GM12891 (cell line): ENCODE measurements around the gene EMILIN2.

Source experiments
- POLR2A ChIP-seq: IDR thresholded peaks from 2 replicates; pipeline ENCODE4 v1.6.1; 2011; ENCODE audit warnings: low read depth, low read length, control low read depth
- POLR2AphosphoS5 ChIP-seq: IDR thresholded peaks from 2 replicates; pipeline ENCODE4 v1.6.1; 2011; ENCODE audit warnings: low read depth, low read length, control low read depth
- TAF1 ChIP-seq: IDR thresholded peaks from 2 replicates; pipeline ENCODE4 v1.6.1; 2011; ENCODE audit warnings: low read depth, low read length, control low read depth

- TF ChIP-seq POLR2A (no peak), POLR2AphosphoS5 (no peak), TAF1 (no peak)
Observed at GRCh38 chr18:2912357-2913299, 65.8 kb downstream of the EMILIN2 start.
